GM18511 (cell line): ENCODE data around the gene LTN1.
"Not testable (repeated sequence)": the region's sequence is repeated elsewhere in the genome, so short reads cannot be mapped to it uniquely, and the experiment has no call there.

Experiments used
- ATAC-seq: cut with Tn5 transposase; IDR thresholded peaks from one replicate; pipeline ENCODE4 v1.9.1; 2021; ENCODE audit warnings: mild to moderate bottlenecking, moderate library complexity; ENCODE audit not compliant: unreplicated experiment

The LTN1 gene, protein sequence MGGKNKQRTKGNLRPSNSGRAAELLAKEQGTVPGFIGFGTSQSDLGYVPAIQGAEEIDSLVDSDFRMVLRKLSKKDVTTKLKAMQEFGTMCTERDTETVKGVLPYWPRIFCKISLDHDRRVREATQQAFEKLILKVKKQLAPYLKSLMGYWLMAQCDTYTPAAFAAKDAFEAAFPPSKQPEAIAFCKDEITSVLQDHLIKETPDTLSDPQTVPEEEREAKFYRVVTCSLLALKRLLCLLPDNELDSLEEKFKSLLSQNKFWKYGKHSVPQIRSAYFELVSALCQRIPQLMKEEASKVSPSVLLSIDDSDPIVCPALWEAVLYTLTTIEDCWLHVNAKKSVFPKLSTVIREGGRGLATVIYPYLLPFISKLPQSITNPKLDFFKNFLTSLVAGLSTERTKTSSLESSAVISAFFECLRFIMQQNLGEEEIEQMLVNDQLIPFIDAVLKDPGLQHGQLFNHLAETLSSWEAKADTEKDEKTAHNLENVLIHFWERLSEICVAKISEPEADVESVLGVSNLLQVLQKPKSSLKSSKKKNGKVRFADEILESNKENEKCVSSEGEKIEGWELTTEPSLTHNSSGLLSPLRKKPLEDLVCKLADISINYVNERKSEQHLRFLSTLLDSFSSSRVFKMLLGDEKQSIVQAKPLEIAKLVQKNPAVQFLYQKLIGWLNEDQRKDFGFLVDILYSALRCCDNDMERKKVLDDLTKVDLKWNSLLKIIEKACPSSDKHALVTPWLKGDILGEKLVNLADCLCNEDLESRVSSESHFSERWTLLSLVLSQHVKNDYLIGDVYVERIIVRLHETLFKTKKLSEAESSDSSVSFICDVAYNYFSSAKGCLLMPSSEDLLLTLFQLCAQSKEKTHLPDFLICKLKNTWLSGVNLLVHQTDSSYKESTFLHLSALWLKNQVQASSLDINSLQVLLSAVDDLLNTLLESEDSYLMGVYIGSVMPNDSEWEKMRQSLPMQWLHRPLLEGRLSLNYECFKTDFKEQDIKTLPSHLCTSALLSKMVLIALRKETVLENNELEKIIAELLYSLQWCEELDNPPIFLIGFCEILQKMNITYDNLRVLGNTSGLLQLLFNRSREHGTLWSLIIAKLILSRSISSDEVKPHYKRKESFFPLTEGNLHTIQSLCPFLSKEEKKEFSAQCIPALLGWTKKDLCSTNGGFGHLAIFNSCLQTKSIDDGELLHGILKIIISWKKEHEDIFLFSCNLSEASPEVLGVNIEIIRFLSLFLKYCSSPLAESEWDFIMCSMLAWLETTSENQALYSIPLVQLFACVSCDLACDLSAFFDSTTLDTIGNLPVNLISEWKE (N-terminal part only)

DNA sequence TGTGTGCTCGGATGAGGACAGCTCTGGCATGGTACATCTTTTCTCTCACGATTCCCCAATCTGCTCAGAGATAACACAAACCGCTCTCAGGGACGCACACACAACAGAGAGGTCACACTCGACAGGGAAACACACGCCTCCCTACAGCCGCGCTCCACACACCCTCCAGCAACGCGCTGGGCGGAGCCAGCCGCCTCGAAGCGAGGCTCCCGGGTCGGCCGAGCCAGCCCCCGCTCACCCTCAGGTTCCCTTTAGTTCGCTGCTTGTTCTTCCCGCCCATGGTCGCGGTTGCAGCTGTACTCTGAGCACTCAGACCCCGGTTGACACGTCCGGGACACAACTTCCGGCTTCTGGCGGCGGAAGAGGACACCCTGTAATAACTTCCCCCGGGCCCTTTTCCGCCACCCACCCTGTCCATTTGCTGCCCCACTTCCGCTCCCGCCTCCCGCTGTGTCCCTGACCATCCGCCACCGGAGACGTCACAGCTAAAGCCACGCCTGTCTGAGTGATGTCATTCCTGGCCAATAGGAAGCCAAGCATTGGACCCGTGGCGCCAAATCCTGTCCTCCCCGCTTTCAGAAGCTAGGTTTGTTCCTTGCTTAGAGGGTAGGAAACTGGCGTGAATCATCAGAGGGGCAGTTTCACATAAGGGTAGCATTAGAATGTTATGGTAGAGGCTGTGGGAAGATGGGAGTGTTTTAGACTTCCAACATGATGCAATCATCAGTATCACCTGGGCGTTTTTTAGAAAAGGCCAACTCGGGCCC lies at the start of gene LTN1:
Gene LTN1 (minus strand): TSS at position 352 of the 767 bp plus-strand sequence. CDS start 72 bp downstream, at position 280.
- ATAC-seq = peak; percentile 99

DNA sequence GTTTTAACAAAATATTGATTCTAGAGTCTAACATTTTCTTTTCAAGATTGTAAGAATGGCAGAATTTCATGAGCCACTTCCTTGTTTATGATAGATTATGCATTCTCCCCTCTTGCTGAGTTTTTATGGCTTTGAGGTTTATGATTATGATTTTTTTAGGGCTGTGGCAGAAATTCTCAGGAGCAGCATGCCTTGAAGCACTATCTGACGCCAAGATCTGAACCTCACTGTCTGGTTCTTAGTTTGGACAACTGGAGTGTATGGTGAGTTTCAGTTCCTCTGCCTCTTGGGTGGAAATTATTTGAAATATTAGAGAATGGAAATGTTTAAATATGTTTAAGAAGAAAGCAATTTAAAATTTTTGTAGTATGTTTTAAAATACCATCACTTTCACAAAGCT lies 42.0 kb upstream of the LTN1 start:
- no peak for ATAC-seq

DNA sequence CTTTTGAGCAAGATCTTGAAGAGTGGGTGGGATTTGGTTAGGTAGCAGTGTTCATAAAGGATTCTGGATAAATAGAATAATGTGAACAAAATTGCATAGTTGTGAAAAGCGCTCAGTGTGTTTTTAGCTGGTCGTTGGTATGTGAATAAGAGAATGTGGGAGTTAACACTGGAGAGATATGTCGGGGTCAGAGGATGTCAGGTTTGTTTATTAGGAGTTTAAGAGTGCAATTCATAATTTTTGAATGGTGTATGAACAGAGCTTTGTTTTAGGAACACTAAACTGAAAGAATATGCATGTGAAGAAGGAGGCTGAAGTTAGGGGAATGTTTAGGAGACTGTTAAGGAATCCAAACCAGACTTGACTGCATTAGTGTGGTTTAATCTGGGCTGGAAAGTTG lies 41.2 kb upstream of the LTN1 start:
- ATAC-seq = no peak

DNA sequence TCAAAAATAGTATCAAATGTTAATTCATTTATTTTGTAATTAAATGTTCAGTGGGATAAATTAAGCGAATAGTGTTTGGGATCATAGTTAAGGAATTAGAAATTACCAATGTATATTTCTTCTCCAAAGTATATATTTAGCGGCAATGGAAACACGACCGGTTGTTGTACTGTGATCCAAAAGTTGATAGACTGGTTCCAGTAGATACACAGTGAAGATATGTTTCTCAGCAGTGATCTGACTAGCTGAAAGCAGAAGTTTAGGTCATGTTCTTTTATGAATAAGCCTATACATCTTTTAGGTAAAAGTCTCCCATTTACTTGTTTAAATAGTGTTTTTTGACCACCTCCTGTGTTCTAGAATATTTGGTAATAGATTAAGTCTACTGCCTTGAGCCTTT lies 40.6 kb upstream of the LTN1 start:
- ATAC-seq = no peak

DNA sequence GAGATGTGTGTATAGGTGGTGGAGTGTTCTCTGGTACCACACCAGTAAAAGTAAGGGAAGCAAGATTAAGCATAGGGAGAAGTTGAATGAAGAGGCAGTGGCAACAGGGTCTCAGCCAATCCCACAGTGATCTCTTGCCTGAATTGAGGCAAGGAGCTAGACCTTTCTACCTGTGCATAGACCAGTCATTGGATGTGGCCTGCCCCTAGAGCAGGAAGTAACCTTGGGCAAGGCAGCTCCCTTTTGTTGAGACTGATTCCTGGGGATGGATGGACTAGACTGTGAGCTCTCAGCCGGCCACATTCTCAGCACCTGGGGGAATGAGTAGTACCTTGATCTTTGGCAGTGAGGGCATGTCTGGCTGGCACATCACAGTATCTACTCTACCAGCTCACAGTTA lies 38.2 kb upstream of the LTN1 start:
- ATAC-seq = no peak

DNA sequence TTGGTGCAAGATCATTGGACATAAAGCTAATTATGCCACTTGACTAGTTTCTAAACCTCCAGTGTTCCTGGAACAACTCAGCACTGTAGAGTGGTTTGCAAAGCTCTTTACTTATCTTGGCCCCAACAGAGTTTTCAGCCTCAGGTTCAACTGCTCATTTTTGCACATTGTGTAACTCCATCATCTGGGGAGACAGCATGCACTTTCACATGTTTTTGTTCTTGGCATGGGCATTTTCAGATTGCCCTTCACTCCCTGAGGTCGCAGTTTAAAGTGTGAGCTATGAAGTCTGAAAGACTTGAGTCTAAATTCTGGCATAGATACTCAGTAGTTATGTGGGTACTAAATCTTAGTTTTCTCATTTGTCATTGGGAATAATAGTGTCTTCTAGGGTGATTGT lies 36.8 kb upstream of the LTN1 start:
- no peak for ATAC-seq

DNA sequence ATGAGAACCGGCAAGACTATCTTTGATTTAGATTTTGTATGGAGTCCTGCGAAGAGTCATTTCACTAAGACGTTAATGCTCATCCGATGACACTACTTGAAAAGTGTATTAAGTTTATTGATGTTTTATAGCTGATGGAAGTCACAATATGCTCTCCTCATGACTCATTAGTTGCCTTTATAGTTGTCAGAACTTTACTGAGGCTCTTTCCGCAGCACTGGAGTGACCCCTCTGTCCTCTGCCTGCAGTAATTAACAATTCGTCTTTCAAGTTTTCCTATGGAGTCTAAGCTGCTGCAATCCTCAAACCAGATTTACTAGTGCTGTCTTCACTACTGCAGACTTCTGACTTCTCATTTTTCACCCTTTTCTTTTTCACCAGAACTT lies 32.6 kb upstream of the LTN1 start:
- no peak for ATAC-seq

DNA sequence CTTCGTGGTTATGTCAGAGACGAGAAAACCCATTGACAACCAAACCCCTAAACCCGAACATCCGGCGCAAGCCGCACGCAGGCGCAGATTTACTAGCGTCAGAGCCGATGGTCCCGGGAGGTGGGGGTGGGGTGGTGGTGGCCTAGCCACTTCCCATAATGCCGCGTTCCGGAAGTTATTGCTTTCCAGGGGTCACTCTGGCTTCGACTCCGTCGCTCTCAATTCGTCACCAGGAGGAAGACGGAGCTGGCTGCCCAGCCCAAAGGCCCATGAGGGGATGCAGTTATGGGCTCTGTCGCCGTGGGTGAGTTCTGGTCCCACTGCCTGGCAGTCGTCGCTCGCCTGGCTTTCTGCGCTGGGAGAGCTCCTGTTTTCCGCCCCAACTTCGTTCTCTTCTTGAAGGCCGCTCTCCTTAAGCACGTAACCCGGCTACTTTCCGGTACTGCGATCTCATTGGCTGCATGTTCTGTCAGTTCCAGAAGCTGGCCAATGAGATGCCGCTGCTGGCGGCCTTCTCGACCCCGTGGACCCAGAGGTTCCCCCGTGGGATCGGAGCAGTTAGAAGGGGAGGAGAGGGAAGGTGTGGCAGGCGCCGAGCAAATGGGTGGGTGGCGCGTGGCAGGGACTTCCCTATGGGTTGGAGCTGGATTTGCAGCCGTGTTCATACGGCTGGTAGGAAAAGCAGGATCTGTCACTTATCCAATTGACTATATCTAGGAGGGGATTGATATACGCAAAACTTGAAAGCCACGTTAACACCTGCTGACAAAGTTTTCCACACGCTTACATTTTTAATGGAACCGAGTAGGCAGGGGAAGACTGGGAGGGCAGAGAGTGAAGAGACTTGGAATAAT lies 32.0 kb upstream of the LTN1 start, which contains the start of gene USP16:
Gene USP16 (plus strand): TSS at position 195 of the 854 bp plus-strand sequence. CDS start 3,246 bp downstream, outside the sequence.
- peak; percentile 99 for ATAC-seq

DNA sequence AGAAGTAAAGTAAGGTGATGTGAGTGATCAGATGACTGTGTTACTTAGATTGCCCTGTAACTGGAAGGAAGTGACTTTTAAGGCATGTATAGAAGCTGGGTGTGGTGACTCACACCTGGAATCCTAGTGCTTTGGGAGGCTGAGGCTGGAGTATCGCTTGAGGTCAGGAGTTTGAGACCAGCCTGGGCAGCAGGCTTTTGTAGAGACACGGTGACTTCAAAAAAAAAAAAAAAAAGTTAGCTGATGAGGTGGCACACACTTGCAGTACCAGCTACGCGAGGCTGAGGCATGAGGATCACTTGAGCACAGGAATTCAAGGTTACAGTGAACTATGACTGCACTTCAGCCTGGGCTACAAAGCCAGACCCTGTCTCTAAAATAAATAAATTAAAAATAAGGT lies 29.5 kb upstream of the LTN1 start:
- no peak for ATAC-seq

DNA sequence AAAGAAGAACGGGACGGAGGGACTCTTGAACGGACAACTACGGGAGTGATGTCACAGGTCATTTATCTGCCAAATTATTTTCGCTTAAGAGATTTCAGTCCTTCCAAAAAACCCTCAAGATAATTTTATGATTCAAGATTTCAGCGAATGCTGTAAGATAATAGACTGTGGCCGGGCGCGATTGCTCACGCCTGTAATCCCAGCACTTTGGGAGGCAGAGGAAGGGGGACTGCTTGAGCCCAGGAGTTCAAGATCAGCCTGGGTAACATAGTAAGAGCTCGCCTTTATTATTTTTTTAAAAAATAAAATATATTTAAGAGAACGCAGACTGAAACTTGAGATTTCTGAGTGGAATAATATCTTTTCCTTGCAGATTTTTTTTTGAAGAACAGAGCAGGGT lies 25.9 kb upstream of the LTN1 start:
- ATAC-seq = peak; percentile 26

DNA sequence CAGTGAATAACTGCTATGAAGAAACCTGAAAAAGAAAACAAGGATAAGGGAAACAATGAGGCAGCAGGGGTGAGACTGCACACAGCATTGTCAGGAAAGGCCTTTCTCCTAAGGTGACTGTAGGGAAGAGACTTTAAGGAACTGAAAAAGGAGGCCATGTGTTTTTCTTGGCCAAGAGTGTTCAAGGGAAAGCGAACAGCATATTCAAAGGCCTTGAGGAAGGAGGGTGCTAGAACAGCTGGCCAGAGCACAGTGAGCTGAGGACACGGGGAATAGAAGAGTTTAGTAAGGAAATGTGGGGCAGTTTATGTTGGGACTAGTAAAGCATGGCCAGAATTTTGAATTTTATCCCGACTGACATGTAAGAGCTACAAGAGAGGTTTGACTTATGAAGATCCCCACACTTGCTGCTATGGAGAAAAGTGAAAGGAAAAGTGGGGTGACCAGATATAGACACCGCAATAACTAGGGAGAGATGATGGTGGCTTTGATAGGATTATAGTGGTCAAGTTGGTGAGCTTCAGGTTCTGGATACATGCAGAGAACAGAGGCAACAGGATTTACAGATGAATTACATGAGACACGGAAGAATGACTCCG lies 25.1 kb upstream of the LTN1 start:
- no peak for ATAC-seq

DNA sequence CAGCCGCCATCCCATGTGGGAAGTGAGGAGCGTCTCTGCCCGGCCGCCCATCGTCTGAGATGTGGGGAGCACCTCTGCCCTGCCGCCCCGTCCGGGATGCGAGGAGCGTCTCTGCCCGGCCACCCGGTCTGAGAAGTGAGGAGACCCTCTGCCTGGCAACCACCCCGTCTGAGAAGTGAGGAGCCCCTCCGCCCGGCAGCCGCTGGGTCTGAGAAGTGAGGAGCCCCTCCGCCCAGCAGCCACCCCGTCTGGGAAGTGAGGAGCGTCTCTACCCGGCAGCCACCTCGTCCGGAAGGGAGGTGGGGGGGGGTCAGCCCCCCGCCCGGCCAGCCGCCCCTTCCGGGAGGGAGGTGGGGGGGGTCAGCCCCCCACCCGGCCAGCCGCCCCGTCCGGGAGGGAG lies 18.6 kb upstream of the LTN1 start:
- not testable (repeated sequence) for ATAC-seq

DNA sequence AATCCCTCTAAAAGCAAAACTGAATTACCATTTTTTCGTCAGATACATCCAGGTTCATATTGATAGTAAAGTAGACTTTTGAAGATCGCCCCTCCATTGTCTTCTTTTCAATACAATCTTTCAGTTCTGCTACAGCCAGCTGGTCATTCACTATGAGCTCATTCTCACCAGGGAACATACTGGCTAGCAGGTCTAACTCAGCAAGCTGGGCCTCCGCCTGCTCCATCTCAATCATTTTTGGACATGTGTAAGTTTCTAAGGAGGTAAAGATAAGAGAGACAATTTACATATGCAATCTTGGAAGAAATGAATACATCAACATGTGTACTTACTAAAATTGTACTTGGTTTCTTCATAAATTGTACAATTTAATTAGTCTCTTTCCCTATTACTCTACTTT lies 15.7 kb upstream of the LTN1 start:
- ATAC-seq = no peak

DNA sequence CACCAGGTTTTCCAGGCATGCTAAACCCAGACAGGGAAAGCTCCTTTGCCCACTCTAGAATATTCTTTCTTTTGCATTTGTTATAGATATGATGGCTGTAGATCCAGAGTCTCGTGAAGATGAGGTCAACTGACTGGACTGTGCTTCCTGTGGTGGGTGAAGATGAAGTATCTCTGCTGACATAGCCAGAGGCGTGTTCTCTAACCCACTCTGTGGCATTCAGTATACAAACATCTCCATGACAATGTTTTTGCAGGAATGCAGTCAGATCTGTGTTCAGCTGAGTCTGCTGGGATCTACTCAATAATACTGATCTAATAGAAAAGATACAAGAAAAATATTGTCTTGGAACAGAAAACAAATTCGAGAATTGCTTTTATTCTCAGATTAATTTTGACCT lies 15.1 kb upstream of the LTN1 start:
- no peak for ATAC-seq

DNA sequence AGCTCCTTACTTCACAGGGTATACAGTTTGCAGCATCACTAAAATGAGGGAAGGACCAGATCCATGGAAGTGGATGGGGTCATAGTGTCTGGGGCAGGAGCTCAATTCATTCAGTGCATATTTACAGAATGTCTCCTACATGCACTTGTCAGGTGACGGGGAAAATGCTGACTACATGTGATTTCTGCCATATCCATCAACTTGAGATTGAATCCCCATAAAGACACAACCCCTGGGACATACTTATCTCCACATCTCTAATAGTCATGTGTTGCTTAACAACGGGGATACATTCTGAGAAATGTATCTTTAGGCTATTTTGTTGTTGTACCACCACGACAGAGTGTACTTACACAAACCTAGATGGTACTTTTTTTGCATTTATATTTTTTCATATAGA lies 14.5 kb upstream of the LTN1 start:
- ATAC-seq = no peak

DNA sequence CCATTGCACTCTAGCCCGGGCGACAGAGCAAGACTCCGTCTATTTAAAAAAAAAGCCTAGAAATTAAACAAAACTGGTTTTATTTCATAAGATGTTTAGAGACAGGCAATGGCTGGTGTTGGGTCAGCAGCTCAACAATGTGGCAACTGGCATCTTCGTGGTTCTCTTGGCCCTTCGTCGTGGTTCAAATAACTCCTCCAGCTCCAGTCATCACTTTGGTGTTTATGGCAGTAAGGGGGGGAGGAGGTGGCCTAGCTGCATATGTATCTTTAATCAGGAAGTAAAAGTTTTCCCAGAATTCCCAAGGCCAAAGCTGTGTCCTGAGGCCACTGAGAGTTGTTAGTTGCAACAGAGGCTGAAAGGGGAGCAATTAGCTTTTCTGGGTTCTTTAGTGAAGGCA lies 13.0 kb upstream of the LTN1 start:
- no peak for ATAC-seq

DNA sequence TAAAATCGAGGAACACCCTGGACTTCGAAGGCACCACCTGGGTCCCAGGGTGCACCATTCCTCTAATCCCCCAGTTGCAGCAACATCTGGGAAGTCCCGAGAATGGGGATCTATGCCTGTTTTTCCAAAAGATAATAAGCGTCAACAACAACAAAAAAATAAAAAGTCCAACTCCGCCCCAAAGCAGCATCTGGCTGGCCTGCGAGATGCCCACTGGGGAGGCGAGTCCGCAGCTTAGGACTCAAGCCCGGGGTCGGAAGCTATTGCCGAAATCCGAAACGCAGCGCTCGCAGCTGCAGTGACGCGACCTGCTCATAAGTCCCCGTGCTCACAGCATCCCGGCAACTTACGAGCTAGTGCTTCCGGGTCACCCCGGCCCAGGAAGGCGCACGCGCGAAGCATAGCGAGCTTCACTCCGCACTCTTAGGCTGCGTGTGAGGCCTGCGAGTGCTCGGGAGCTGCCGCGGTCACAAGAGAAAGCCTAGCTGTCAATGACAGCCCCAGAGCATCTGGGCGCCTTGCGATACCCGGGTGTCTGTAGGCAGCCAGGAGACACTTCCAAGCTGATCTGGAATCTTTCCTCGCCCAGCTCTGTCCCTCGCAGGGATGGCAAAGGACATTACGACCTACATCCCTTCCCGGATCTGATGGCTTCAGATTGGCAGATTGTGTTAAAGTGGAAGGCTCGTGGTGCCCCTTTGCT lies 9.9 kb upstream of the LTN1 start:
- peak; percentile 100 for ATAC-seq

DNA sequence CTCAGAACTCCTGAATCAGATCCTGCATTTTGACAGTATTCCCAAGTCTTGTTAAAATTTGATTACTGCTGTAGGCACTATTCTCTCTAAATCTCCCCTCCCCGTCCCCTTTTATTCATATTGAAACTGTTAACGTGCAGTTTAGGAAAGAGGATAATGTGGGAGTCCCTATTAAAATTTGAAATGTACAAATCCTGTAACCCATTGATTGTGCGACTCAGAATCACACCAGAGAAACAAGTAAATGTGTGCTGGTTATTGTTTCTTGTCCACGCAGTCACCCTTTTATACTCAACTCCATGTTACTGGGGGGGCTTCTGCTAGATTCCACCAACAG lies 584 bp upstream of the LTN1 start:
- no peak for ATAC-seq
